ENCODE data around the gene EFCAB11.

- TF ChIP-seq CTCF (conservative IDR thresholded peaks at IDR 0.05) (no peak), ZFX (IDR thresholded peaks at IDR 0.05) (no peak)
Observed at GRCh38 chr14:89807151-89807550, 147.4 kb downstream of the EFCAB11 start.

Data from C4-2B (cell line).